HG02840 (cell line): ENCODE data around the gene ARMCX6.
A peak's percentile ranks its signal among the peaks of the same experiment; 100 is the strongest.
"Not testable (repeated sequence)": the region's sequence is repeated elsewhere in the genome, so short reads cannot be mapped to it uniquely, and the experiment has no call there.

Experiments used
- ATAC-seq: cut with Tn5 transposase; IDR thresholded peaks from one replicate; pipeline ENCODE4 v1.9.1; 2021; ENCODE audit warnings: mild to moderate bottlenecking, moderate library complexity, moderate number of reproducible peaks; ENCODE audit not compliant: unreplicated experiment, low FRiP score

Gene ARMCX6

GRCh38 chrX:101617211-101618191 is at the start of gene ARMCX6:
TSS of gene ARMCX6 (minus strand) at chrX:101618000. CDS start at chrX:101616620, 1,380 bp downstream.
- ATAC-seq = peak; percentile 94

GRCh38 chrX:101659601-101660063 is 41.8 kb upstream of the ARMCX6 start, which contains the start of gene ARMCX2:
TSS of gene ARMCX2 (minus strand) at chrX:101659850. CDS start at chrX:101657588, 2,262 bp downstream.
- no peak for ATAC-seq

GRCh38 chrX:101658661-101659491 is 41.1 kb upstream of the ARMCX6 start:
- no peak for ATAC-seq

- ATAC-seq = no peak
These were observed 39.7 kb upstream of the ARMCX6 start for GRCh38 chrX:101657495-101657894.

GRCh38 chrX:101656817-101657216 is 39.0 kb upstream of the ARMCX6 start:
- ATAC-seq = no peak

- no peak for ATAC-seq
These were observed 37.7 kb upstream of the ARMCX6 start for GRCh38 chrX:101655534-101655933.

GRCh38 chrX:101647716-101648115 is 29.9 kb upstream of the ARMCX6 start:
- ATAC-seq = not testable (repeated sequence)

GRCh38 chrX:101642093-101642492 is 24.3 kb upstream of the ARMCX6 start:
- ATAC-seq = no peak

GRCh38 chrX:101639583-101639982 is 21.8 kb upstream of the ARMCX6 start:
- ATAC-seq = no peak

GRCh38 chrX:101619364-101619763 is 1.6 kb upstream of the ARMCX6 start:
- no peak for ATAC-seq

GRCh38 chrX:101605728-101606127 is 12.1 kb downstream of the ARMCX6 start:
- ATAC-seq = no peak

- ATAC-seq = no peak
These were observed 12.7 kb downstream of the ARMCX6 start for GRCh38 chrX:101605146-101605545.

GRCh38 chrX:101602077-101602476 is 15.7 kb downstream of the ARMCX6 start:
- no peak for ATAC-seq

GRCh38 chrX:101599592-101599991 is 18.2 kb downstream of the ARMCX6 start:
- not testable (repeated sequence) for ATAC-seq

- peak; percentile 94 for ATAC-seq
These were observed 21.9 kb downstream of the ARMCX6 start for GRCh38 chrX:101595739-101596419.
